OCI-LY3 (cell line): ENCODE data around the gene AP2A2.

ENCODE experiments used
- CTCF ChIP-seq: fragments of 200-600, 300-600 bp; sonication (generic); IDR thresholded peaks from 2 replicates; pipeline ENCODE4 v1.5.1; 2014; ENCODE audit warnings: antibody characterized with exemption, low read length, low read depth
- EZH2phosphoT487 ChIP-seq: fragments of 200-600 bp; shearing (Covaris generic); IDR thresholded peaks from 2 replicates; pipeline ENCODE4 v1.6.1; 2018; ENCODE audit warnings: antibody characterized with exemption, mixed run types, low read depth

GRCh38 chr11:1039481-1040427 is 114.1 kb downstream of the AP2A2 start:
- TF ChIP-seq CTCF: no peak
- TF ChIP-seq EZH2phosphoT487: no peak
